Astrocyte of the hippocampus (primary cell): ENCODE measurements around the gene GSTM5.
"Not testable (repeated sequence)": the region's sequence is repeated elsewhere in the genome, so short reads cannot be mapped to it uniquely, and the experiment has no call there.

Experiments
- DNase-seq: peaks from one replicate; pipeline ENCODE4 v3.0.0; 2011; ENCODE audit warnings: low read depth, low spot score

The GSTM5 gene

DNA sequence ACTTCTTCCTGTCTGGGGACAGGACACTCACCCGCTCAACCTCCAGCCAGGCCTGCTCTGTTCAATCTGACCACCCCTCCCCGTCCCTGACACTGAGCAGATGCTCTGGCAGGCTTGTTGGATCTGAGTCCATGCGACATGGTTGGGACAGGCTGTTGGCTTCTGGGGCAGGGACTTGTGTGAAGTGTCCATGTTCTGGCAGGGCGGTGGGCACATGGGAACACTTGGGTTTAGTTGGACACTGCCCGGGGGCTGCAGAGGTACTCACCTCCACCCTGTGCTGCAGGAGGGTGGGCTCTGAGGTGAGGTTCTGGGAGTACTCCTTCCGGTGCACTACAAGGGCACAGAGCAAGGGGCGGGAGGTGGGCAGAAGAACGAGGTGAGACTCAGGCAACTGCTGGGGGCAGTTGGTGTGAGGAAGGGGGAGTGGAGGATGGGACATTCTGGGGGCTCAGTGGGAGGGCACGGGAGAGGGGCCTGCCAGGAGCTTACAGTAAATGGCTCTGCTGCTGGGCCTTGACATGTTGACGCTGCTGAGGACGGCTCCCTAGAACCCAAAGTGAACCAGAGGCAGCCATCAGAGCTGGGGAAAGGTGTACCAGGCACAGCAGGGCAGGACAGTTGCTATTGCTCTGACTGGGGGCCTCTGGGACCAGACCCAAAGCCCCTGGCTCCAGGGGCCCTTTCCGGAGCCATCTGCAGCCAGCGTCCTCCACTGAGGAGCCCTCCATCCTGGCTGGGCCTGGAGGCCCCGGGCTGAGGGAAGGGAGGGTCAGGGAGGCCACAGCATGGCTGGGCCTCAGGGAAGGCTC lies 49.4 kb downstream of the GSTM5 start:
- no peak for DNase-seq

DNA sequence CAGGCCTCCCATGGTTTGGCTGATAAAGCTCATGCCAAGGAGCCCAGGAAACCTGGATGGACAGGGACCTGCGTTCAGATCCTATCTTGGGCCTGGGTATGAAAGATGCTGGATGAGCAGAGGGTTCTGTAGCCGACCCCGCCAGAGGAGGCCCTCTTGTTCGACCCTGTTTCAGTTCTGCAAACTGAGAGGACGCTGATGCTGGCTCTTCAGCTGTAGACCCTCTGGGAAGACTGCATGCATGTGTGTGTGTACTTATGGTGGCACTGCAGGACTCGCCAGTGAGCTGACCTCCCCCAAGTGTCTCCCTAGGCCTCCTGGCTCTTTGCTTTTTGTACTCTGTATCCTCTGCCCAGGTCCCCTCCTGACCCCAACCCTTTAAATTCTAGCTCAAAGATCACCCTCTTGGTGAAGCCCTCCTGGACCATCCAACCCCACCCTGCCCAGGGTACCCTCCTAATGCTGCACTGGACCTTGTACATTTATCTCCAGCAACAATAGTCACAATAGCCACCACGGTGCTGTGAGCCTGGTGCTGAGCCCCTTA lies 50.1 kb downstream of the GSTM5 start:
- no peak for DNase-seq

DNA sequence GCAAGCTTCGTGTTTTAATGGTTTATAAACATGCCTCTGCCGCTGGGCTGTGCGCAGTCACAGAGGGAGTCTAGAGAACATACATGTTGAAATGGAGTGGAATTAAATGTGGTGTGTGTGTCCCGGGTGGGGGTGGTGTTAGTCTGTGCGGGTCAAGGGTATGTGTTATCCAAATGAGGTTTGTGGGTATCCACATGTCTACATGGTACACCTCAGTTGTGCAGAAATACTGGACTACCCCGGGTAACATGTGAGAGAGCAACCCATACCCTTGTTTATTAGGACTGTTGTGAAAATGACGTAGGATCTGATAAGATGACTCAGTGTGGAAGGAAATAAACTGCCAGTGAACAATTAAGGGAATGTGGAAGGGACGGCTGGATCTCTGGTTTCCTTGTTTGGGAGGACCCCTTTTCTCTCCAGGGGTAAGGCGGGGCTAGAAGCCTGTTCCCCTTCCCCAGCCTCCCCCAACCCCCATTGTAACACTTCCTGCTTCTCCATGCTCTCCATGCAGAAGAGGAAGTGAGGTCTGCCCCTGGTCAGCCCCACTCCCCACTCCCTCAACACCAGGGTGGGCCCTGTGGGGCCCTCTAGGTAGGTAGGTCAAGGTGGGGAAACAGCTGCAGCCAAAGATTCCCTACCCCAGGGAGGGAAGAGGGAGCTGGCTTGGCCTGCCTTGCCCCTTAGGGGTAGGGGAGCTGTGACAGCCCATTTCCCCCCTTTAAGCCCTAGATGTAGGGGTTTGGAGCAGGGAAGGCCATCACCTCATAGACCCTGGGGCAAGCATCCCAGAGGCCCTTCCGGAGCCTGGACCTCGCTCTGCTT lies 51.0 kb downstream of the GSTM5 start:
- DNase-seq = peak; percentile 67

DNA sequence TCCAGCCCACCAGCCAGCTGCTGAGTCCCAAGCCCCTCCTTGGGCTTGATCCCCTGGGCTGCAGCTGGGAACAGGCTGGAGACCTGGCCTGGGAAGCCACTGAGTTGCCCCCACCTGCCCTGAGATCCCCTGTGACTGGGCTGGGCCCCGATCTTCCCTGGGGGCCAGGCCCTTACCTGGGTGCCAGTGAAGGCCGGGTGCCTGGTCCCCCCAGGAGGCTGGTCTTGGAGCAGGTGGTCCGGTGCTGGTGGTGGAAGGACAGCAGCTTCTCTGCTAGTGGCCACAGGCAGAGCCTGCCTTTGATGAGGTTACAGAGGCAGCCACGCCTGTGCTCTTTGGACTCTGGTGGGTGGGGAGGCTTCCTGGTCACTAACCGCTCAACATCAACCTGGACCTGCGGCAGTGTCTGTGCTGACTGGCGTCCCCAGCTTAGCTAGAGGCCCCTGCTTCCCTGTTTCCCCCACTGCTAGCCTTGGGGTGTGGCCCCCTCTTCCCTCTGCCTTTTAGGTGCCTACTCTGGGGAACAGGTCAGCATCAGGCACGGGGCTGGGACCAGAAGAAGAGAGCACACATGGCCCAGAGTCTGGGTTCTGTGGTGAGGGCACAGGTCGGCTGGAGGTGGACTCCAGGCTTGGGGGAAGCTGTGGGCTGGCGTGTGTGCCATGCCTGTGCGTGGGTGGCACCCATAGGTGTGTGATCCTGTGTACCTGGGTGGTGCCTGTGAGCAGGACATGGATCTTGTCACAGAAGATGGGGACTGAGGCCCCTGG lies 51.8 kb downstream of the GSTM5 start, which contains the start of gene EPS8L3:
EPS8L3 (minus strand) TSS at position 278 of the 770 bp plus-strand sequence. CDS start 2,174 bp downstream, outside the sequence.
- no peak for DNase-seq

DNA sequence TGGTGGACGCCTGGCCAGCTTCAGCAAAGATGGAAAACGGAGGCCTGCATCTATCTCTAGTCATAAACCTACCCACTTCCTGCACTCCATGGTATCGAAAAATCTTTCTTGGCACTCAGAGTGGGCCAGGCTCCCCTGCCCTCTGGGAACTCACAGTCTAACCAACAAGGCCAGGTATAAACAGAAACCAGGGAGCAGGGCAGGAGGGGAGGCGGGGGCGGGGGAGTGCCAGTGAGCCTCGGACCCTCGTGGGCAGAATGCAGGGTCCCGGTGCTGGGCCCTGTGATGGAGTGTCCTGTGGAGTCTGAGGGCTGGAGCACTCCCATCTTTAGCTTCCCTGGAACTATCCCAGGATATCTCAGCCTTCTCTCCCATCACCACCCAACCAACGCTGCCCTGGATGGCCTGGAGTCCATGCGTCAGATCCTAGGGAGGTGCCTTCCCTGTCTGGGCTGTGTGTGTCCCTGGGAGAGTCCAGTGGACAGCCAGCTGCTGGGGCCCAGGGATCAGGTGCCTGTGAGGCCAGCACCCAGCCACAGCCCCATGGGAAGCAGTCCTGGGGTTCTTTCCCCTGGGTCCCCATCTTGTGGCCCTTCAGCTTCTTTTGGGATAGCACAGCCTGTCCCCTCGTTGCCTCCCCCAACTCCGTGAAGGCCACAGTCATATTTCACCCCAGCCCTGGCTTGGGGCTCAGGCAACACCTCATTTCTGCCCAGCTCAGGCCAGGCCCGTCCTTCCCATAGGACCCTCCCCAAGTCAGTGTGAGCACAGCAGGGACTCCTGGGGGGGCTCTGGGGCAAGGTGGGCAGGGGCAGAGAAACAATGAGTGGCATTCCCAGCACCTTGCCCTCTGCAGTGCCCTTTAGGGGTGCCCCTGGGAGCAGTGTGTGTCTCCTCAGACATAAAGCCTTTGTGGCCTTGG lies 52.8 kb downstream of the GSTM5 start:
- no peak for DNase-seq

DNA sequence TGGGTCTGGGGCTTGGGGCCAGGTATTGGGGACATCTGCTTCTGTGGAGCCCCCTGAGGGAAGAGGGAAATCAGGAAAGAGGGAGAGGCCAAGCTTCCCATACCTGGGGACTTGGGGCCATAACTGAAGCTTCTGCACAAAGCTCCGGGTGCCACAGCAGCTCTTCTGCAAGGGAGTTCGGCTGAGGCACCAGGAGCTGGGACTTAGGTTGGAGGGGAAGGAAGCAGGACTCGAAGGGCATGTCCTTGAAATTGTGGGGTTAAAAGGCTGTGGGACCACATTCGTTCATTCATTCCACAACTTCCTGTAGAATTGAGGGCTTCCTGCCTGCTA lies 53.4 kb downstream of the GSTM5 start:
- no peak for DNase-seq

DNA sequence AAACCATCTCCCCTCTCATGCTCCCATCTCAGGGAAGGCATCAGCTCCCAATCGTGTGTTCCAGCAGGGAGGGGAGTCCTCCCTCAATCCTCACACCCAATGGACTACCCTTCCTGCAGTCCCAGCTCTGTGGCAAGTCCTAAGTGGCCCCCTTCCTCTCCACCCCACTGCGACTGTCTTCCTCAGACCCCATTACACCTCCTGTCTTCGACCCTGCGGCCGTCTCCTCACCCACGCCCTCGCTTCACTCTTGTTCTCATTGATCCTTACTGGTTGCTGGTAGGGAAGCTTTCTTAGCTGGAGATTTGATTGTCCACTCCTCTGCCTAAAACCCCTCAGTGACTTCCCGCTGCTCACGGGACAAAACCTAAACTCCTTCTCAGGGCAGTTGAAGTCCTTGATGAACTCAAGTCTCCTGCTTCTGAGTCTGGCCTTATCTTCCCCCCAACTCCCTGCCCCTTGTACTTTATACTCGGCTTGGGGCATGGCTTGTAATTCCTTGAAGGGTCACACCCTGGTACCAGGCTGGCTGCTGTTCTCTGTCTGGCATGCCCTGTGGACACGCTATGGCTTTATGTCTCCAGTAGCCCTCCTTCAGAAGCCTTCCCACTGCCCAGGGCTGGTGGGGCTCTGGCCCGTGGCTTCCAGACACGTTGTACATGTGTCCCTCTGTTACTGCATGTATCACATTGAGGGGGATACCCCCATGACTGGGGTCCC lies 54.0 kb downstream of the GSTM5 start:
- DNase-seq = no peak

DNA sequence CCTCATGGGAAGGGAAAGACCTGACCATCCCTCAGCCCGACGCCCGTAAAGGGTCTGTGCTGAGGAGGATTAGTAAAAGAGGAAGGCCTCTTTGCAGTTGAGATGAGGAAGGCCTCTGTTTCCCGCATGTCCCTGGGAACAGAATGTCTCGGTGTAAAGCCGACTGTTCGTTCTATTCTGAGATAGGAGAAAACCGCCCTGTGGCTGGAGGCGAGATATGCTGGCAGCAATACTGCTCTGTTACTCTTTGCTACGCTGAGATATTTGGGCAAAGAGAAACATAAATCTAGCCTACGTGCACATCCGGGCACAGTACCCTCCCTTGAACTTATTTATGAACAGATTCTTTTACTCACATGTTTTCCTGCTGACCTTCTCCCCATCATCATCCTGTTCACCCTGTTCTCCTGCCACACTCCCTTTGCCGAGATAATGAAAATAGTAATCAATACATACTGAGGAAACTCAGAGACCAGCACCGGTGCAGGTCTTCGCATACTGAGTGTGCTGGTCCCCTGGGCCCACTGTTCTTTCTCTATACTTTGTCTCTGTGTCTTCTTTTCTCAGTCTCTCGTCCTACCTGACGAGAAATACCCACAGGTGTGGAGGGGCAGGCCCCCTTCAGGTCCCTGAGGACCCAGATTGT lies 55.1 kb downstream of the GSTM5 start:
- not testable (repeated sequence) for DNase-seq
